Mesodermal cell (in vitro differentiated cells): Measurements from ENCODE around the gene KCNMB4.

Source experiments
- H3K27ac ChIP-seq: 2 replicates; pipeline ENCODE4 v1.7.0; 2013; ENCODE audit warnings: mild to moderate bottlenecking, low read depth, low read length, moderate library complexity; ENCODE audit not compliant: severe bottlenecking
- H3K36me3 ChIP-seq: 2 replicates; pipeline ENCODE4 v1.7.1; 2013; ENCODE audit warnings: mild to moderate bottlenecking, low read length, moderate library complexity; ENCODE audit not compliant: control insufficient read depth, insufficient read depth
- H3K4me1 ChIP-seq: one replicate; pipeline ENCODE4 v1.7.1; 2013; ENCODE audit warnings: mild to moderate bottlenecking, low read length; ENCODE audit not compliant: insufficient read depth, control insufficient read depth, poor library complexity, severe bottlenecking
- H3K4me3 ChIP-seq: 2 replicates; pipeline ENCODE4 v1.7.0; 2013; ENCODE audit warnings: low read length, control low read depth, mild to moderate bottlenecking; ENCODE audit not compliant: insufficient read depth, poor library complexity, severe bottlenecking; ENCODE audit errors: extremely low read depth
- H3K9me3 ChIP-seq: 2 replicates; pipeline ENCODE4 v1.7.1; 2013; ENCODE audit warnings: mild to moderate bottlenecking, low read length, moderate library complexity; ENCODE audit not compliant: control insufficient read depth
- WGBS, 2 experiments: methylation state at CpG; one replicate each; pipeline ENCODE4 v1.1.5; 2013; ENCODE audit warnings: missing lambda C conversion rate in 2 of 2; ENCODE audit not compliant: insufficient coverage in 2 of 2; 5-methylcytosine and 5-hydroxymethylcytosine counted together

KCNMB4 gene

DNA sequence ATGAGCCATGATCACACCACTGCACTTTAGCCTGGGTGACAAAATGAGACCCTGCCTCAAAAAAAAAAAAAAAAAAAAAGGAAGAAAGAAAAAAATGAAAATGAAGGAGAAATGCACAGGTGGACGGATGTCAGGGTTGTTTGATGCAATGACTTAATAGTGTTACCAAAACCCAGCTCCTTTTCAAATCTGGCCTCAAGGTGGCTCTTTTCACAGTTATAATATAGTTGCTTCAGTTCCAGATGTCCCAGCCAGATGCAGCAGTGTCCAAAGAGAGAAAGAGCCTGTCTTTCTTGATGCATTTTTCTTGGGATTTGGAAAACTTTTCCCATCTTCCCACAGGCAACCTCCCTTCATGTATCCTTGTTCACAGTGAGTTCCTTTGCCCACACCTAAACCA is 36.5 kb downstream of the KCNMB4 start:
- Histone ChIP-seq H3K27ac (no peak overlapping the region), H3K4me3 (no peak overlapping the region), H3K9me3 (no peaks in the 10 kb centered on the region), H3K4me1 (no peaks in the 10 kb centered on the region), H3K36me3 (peaks cover 24% of the 10 kb centered on the region)
- no CpG with 5 or more reads among the region's 1 CpG for WGBS, 2 experiments

DNA sequence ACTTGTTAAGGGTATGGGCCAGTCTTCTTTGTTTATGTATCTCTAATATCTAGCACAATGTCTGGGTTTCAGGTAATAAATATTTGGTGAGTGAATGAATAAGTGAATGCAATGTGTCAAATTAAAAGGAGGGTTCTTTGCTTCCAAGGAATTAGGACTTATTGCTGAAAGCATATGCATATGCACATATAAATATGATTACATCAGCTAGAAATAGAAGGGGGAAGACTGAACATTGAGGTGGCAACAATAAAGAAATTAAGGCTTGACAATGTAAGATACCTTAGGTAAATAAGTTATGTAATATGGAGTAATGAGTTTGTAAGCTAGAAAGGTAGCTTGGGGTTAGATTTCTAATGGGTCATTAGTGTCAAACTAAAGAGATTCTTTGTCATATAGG is 37.7 kb downstream of the KCNMB4 start:
- no peaks in the 10 kb centered on the region for H3K9me3 ChIP-seq
- H3K4me3 ChIP-seq, result no peak overlapping the region
- no peak overlapping the region for H3K27ac ChIP-seq
- H3K4me1 ChIP-seq, result no peaks in the 10 kb centered on the region
- peaks cover 24% of the 10 kb centered on the region for H3K36me3 ChIP-seq

DNA sequence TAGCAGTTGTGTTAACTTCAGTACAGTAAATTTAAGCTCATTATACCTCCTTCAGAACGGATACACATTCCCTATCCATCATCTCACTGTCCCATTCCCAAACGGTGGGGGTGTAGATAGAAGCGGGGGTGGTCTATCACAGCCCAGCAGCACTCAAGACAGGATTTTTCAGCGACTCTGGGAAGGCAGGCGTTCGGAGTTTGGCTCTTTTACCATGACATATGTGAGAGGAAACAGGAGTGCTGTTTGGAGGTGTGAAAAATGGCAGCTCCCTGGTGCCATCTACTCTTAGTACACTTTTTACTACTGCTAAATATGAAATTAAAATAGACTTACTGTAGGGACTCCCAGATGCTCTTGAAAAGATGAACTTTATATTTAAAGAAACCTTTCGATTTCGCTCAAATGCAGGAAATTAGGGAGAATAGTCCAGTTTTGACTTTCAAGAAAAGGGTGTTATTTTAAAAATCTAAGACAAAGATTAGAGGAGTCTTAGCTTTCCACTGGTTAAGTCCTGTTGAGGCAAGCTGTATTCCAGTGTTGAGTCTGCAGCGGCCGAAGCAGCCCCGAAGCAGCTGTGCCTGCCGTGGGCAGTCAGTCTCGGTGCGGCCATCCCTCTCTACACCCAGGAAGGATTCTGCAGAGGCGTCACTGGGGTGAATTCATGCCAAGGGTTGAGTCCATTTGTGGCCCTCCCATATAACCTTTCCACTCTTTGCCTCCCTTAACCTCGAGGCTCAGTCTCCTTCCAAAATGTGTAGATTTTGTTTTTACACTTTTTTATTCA is 42.1 kb downstream of the KCNMB4 start:
- Histone ChIP-seq H3K4me3 (no peak overlapping the region), H3K4me1 (no peaks in the 10 kb centered on the region), H3K36me3 (peaks cover 7% of the 10 kb centered on the region), H3K27ac (no peak overlapping the region), H3K9me3 (no peaks in the 10 kb centered on the region)
- WGBS, 2 experiments, result 91 to 94% methylated on average over 5 to 9 of the region's 16 CpGs

DNA sequence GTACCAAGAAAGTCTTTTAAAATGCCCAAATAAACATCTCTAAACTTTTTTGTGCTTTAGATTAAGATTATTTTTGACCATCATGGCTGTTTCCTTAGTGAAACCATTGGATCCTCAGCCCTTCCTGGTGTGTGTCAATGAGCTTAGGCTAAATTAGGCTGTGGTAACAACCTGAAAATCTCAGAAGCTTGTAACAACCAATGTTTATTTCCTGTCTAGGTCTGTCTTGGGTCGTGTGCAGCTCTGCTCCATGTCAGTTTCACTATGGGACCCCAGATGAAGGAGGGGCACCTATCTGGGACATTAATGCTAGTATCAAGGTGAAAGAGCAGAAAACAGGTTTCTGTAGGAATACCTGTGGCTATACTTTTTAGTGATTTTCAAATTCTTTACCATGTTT is 49.9 kb downstream of the KCNMB4 start:
- no peaks in the 10 kb centered on the region for H3K9me3 ChIP-seq
- H3K4me3 ChIP-seq, result no peak overlapping the region
- H3K27ac ChIP-seq, result no peak overlapping the region
- H3K4me1 ChIP-seq, result no peaks in the 10 kb centered on the region
- WGBS, 2 experiments, result 89 to 100% methylated on average over 1 of the region's 1 CpG
- no peaks in the 10 kb centered on the region for H3K36me3 ChIP-seq

DNA sequence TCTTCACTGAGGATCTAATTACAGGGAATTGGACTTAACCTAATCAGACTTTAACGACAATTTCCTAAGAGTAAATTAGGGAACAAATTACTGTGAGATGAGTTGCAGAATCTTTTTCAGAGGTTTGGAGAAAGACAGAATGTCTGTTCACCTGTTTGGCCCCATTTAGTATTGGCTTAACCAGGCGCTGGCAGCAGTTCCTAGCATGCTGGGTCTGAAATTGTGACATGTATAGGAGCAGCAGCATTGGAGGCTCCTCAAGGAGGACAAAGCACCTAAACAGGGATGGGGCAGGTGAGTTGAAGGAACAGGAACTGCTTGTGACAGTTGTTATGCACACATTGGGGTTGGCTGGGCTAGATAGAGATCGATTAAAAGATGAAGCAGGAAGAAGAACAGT is 51.0 kb downstream of the KCNMB4 start:
- H3K36me3 ChIP-seq, result no peaks in the 10 kb centered on the region
- H3K4me3 ChIP-seq, result no peak overlapping the region
- no peak overlapping the region for H3K27ac ChIP-seq
- 86 to 94% methylated on average over 2 of the region's 3 CpGs for WGBS, 2 experiments
- H3K9me3 ChIP-seq, result no peaks in the 10 kb centered on the region
- H3K4me1 ChIP-seq, result no peaks in the 10 kb centered on the region

DNA sequence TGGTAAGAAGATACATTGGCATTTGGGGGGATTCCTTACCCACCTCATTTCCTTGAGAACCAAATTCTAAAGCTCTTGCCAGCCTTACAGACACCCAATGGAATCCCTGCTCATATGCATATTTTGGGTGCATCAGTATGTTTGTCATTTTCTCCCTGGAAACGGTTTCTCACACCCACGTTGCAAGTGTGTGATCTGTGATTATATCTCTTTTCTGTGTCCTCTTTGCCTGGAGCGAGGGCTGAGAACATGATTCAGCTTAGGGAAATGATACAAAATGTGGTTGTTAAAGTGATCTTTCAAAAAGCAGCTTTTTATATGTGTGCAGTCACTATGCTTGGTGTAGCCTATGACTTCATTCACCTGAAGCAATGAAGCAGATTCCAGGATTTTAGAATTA is 52.0 kb downstream of the KCNMB4 start:
- Histone ChIP-seq H3K27ac (no peak overlapping the region), H3K9me3 (no peaks in the 10 kb centered on the region), H3K4me3 (no peak overlapping the region), H3K36me3 (no peaks in the 10 kb centered on the region), H3K4me1 (no peaks in the 10 kb centered on the region)
- WGBS, 2 experiments, result 100% methylated on average over 1 to 2 of the region's 3 CpGs

DNA sequence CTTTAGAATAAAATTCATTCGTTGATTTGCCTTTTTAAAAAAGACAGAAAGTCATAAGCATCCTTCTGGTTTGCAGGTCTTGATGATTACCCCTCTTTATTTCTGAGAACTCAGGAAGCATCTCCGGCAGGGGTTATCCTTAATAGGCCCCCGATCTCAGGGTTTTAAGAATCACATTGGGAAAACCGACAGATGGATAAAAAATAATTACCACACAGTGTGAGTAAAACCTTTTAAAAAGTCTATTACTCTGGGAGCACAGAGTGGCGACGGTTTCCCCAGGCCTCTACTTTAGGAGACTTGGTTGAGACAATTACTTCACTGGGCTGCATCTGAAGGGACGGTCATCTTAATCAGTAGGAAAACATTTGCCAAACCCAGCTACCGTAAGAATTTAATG is 56.5 kb downstream of the KCNMB4 start:
- 98 to 100% methylated on average over 5 to 6 of the region's 8 CpGs for WGBS, 2 experiments
- Histone ChIP-seq H3K9me3 (no peaks in the 10 kb centered on the region), H3K4me1 (no peaks in the 10 kb centered on the region), H3K27ac (no peak overlapping the region), H3K4me3 (no peak overlapping the region), H3K36me3 (no peaks in the 10 kb centered on the region)

DNA sequence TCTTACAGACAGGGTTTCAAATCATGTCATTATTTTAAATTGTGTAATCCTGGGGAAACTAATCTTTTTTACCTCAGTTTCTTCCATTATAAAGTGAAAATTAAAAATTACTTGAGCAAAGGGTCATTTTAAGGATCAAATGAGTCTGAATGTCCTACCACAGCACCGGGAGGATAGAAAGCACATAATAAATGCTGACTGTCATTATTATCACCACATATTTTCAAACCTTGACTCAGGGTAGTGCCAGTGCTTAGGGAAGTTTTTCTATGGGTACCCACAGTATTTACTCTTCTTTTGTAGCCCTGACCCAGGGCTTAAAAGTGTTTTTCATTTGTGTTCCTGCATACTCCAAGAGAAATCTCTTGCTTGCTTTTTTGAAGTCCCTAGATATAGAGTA is 60.5 kb downstream of the KCNMB4 start:
- Histone ChIP-seq H3K4me3 (no peak overlapping the region), H3K4me1 (no peaks in the 10 kb centered on the region), H3K36me3 (peaks cover 8% of the 10 kb centered on the region), H3K27ac (no peak overlapping the region), H3K9me3 (no peaks in the 10 kb centered on the region)
- WGBS, 2 experiments, result no CpG with 5 or more reads among the region's 1 CpG

DNA sequence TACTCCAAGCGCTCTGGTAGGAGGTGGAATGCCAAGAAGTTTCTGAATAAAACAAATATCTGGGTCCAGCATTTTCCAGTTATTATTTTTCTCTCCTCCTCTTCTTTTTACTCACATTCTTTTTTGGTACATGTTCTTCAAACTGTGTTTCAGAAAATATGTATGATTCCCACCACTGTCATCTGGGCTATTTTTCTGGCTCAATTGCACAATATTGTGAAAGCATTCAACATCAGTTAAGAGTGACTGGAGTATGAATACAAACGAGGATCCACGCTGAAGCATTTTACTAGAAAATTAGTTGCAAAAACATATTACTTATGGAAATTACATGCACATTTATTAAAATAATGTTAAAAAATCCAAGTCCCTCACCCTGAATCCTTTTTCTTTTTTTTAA is 61.5 kb downstream of the KCNMB4 start:
- no peak overlapping the region for H3K27ac ChIP-seq
- no peaks in the 10 kb centered on the region for H3K4me1 ChIP-seq
- peaks cover 8% of the 10 kb centered on the region for H3K36me3 ChIP-seq
- no peaks in the 10 kb centered on the region for H3K9me3 ChIP-seq
- no peak overlapping the region for H3K4me3 ChIP-seq
- WGBS, 2 experiments, result no CpG with 5 or more reads among the region's 3 CpGs

DNA sequence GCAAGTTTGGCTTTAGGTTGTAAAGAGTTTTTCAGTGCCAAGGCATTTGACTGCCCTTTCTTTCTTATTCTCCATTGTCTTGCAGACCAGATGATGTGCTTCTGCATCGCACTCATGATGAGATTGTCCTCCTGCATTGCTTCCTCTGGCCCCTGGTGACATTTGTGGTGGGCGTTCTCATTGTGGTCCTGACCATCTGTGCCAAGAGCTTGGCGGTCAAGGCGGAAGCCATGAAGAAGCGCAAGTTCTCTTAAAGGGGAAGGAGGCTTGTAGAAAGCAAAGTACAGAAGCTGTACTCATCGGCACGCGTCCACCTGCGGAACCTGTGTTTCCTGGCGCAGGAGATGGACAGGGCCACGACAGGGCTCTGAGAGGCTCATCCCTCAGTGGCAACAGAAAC is 64.3 kb downstream of the KCNMB4 start:
- peaks cover 4% of the 10 kb centered on the region for H3K9me3 ChIP-seq
- H3K36me3 ChIP-seq, result peaks cover 18% of the 10 kb centered on the region
- H3K4me1 ChIP-seq, result no peaks in the 10 kb centered on the region
- WGBS, 2 experiments, result 95 to 97% methylated on average over 11 of the region's 11 CpGs
- no peak overlapping the region for H3K27ac ChIP-seq
- no peak overlapping the region for H3K4me3 ChIP-seq

DNA sequence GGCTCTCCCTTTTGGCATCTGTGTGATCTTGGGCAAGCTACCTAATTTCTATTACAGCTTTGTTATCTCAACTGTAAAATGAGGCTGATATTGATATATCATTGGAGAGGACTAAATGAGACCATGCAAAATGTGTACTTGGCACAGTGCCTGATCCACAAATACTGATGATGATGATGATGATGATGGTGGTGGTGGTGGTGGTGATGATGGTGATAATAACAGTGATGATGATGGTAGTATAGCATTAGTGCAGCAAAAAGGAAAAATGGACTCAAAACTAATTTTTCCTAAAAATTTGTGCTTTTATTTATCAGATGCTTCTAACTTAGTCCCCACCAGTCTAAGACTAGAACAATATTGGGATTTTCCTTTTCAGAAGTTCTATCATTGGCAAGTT is 70.7 kb downstream of the KCNMB4 start:
- H3K36me3 ChIP-seq, result peaks cover 10% of the 10 kb centered on the region
- H3K4me1 ChIP-seq, result no peaks in the 10 kb centered on the region
- H3K27ac ChIP-seq, result no peak overlapping the region
- peaks cover 4% of the 10 kb centered on the region for H3K9me3 ChIP-seq
- no peak overlapping the region for H3K4me3 ChIP-seq
